GM12878 (cell line): Measurements from ENCODE around the gene RAB30. TPM values are rescaled to one million over a fixed set of nuclear protein-coding genes. Genes with fewer than 3 reads are reported as not detected.

Source experiments
- ATAC-seq: fragments of 200-7000 bp; cut with Tn5 transposase; 3 replicates; pipeline ENCODE4 v1.9.1; 2020; ENCODE audit warnings: mild to moderate bottlenecking, moderate library complexity
- BruUV-seq: library from RNA; stranded (reverse); fragments of 400-500 nt; replicated peaks from 2 replicates; lab custom pipeline; 2021; lab: Mats Ljungman, UMichigan
- CTCF ChIA-PET: fragments of 300-600 bp; sonication (Branson Sonifier 250); formaldehyde crosslinking; extraction: SDS; loops from one replicate; lab custom pipeline; 2021; ENCODE audit warnings: inconsistent platforms; lab: Yijun Ruan, JAX
- POLR2A ChIA-PET: fragments of 350-600 bp; formaldehyde crosslinking; extraction: SDS; loops from one replicate; lab custom pipeline; 2021; ENCODE audit warnings: inconsistent platforms; lab: Charles Lee
- RAD21 ChIA-PET: fragments of 300-600 bp; sonication (Branson Sonifier 250); formaldehyde crosslinking; loops from one replicate; lab custom pipeline; 2023; ENCODE audit warnings: antibody characterized with exemption; ENCODE audit not compliant: unreplicated experiment; lab: Charles Lee
- SMC1A ChIA-PET: fragments of 300-600 bp; sonication (Branson Sonifier 250); formaldehyde crosslinking; loops from one replicate; lab custom pipeline; 2023; ENCODE audit not compliant: unreplicated experiment, uncharacterized antibody; lab: Charles Lee
- DNase-seq: peaks from one replicate; pipeline ENCODE4 v3.0.0-alpha.2; 2011; ENCODE audit warnings: low read depth, low spot score
- FAIRE-seq: peaks from 3 replicates; lab custom pipeline; 2011; peaks lifted over from hg19 to GRCh38; lab: Jason Lieb, UNC
- H2AFZ ChIP-seq: 2 replicates; pipeline ENCODE4 v1.6.0; 2011; ENCODE audit warnings: low read depth, low read length, control low read depth; ENCODE audit not compliant: control insufficient read depth
- H3K27ac ChIP-seq: 2 replicates; pipeline ENCODE4 v1.5.1; 2011; ENCODE audit warnings: control low read depth; ENCODE audit not compliant: control insufficient read depth, insufficient read depth
- H3K27me3 ChIP-seq, 2 experiments: replicated peaks in 1 of 2; 2 replicates each; pipeline versions ENCODE4 v1.6.0 to v1.6.1; 2011; ENCODE audit warnings: low read length in 1 of 2; ENCODE audit not compliant: control insufficient read depth in 2 of 2, insufficient read depth in 2 of 2
- H3K36me3 ChIP-seq, 2 experiments: 2 replicates each; pipeline ENCODE4 v1.5.1; 2011; ENCODE audit warnings: low read length in 1 of 2; ENCODE audit not compliant: control insufficient read depth in 2 of 2, insufficient read depth in 2 of 2
- H3K4me1 ChIP-seq: 2 replicates; pipeline ENCODE4 v1.6.1; 2011; ENCODE audit warnings: mild to moderate bottlenecking, low read length, moderate library complexity, mixed read lengths; ENCODE audit not compliant: control insufficient read depth, insufficient read depth
- H3K4me2 ChIP-seq: 2 replicates; pipeline ENCODE4 v1.6.0; 2011; ENCODE audit warnings: control low read depth; ENCODE audit not compliant: control insufficient read depth, insufficient read depth
- H3K4me3 ChIP-seq: fragments of 200-600 bp; sonication (generic); 2 replicates; pipeline ENCODE4 v1.5.1; 2016
- H3K79me2 ChIP-seq: 2 replicates; pipeline ENCODE4 v1.6.0; 2011; ENCODE audit warnings: low read length; ENCODE audit not compliant: control insufficient read depth, insufficient read depth
- H3K9ac ChIP-seq: 2 replicates; pipeline ENCODE4 v1.8.0; 2011; ENCODE audit warnings: low read length, control low read depth, mixed read lengths; ENCODE audit not compliant: control insufficient read depth, insufficient read depth
- H3K9me3 ChIP-seq: replicated peaks from 3 replicates; pipeline ENCODE4 v1.5.1; 2011; ENCODE audit warnings: mild to moderate bottlenecking, low read length; ENCODE audit not compliant: control insufficient read depth, insufficient read depth
- H4K20me1 ChIP-seq: 2 replicates; pipeline ENCODE4 v1.6.0; 2011; ENCODE audit not compliant: control insufficient read depth, insufficient read depth
- FOS ChIP-seq: IDR thresholded peaks from 3 replicates; pipeline ENCODE4 v1.6.1; 2011; ENCODE audit warnings: borderline replicate concordance; ENCODE audit not compliant: insufficient read length; ENCODE audit errors: extremely low read depth
- SIN3A ChIP-seq: IDR thresholded peaks from 2 replicates; pipeline ENCODE4 v1.6.1; 2012; ENCODE audit warnings: low read depth, low read length, improper control_type of control experiment
- SMC3 ChIP-seq: IDR thresholded peaks from 2 replicates; pipeline ENCODE4 v1.6.1; 2011; ENCODE audit warnings: low read length, improper control_type of control experiment, borderline replicate concordance
- ZNF207 ChIP-seq: fragments of 450-650 bp; IDR thresholded peaks from 2 replicates; pipeline ENCODE4 v1.6.1; 2014; ENCODE audit warnings: antibody characterized with exemption, mild to moderate bottlenecking, borderline replicate concordance
- WGBS: methylation state at CpG from one replicate; pipeline ENCODE4 v1.1.6; 2016; ENCODE audit warnings: low lambda C conversion rate; ENCODE audit not compliant: insufficient replicate concordance, insufficient coverage; ENCODE audit errors: missing lambda C conversion rate; 5-methylcytosine and 5-hydroxymethylcytosine counted together
- in situ Hi-C: fragments of 300-500 bp; cut with MboI; formaldehyde crosslinking; loops from 9 replicates; pipeline ENCODE4 v1.14.3; 2018; ENCODE audit warnings: mixed read lengths
- intact Hi-C: fragments of 100-400 bp; cut with micrococcal nuclease; formaldehyde crosslinking; loops from one replicate; pipeline ENCODE4 v1.14.2; 2022; ENCODE audit not compliant: unreplicated experiment
- polyA plus RNA-seq, 11 experiments: library from polyadenylated mRNA; depleted of rRNA in 4 of 11; unstranded in 6 of 11; stranded (reverse) in 5 of 11; fragments of >200 nt; fragmentation: Nextera tagmentation in 4 of 11; fragmentation: Illumina TruSeq in 1 of 11; extraction: Ambion mirVana in 4 of 11; extraction: Trizol in 1 of 11; gene quantifications; 1 replicate in 1 of 11; 2 replicates in 10 of 11; pipeline versions ENCODE4 v1.2.1 to v1.2.3, GENCODE V29; 2011 to 2016; ENCODE audit warnings: inconsistent platforms in 2 of 11, missing spikeins in 2 of 11, low read depth in 1 of 11
- total RNA-seq, 4 experiments: library from RNA; depleted of rRNA in 3 of 4; stranded (reverse); fragments of >200 nt in 3 of 4; fragmentation: Illumina TruSeq in 1 of 4; extraction: Trizol in 1 of 4; gene quantifications; 2 replicates each; pipeline versions ENCODE4 v1.2.1 to v1.2.3, GENCODE V29; 2013 to 2021
- TF ChIP-seq, protein P1 (sequence below): fragments of 450-650 bp; formaldehyde crosslinking; IDR thresholded peaks from 2 replicates; pipeline ENCODE4 v1.4.0; 2022; ENCODE audit warnings: mild to moderate bottlenecking, moderate library complexity
- TF ChIP-seq, protein P2 (sequence below): fragments of 450-650 bp; formaldehyde crosslinking; IDR thresholded peaks from 2 replicates; pipeline ENCODE4 v1.4.0; 2020; ENCODE audit warnings: mild to moderate bottlenecking, moderate library complexity

Gene RAB30
- total and polyA plus RNA-seq, 10 of the 15 experiments (the other 5 are each of a cell fraction or from before 2014, with no cell fraction given), result 9.8 to 26.7 (median 19.2) TPM

- H3K9me3 ChIP-seq, result no peaks in the 10 kb centered on the region; the same call in 2 of the 3 replicates
- ChIA-PET CTCF (interaction anchor here (0.9 kb wide), 1 partner anchor 14 kb away, joined by 4 read pairs; no protein-coding TSS in a partner anchor), RAD21 (interaction anchor here (0.6 to 1.4 kb wide), 5 partner anchors 14 to 178 kb away, joined by 3 to 5 read pairs (median 3); partner anchors contain the start of gene RAB30), SMC1A (interaction anchor here (1.3 to 3.5 kb wide), 4 partner anchors 12 to 61 kb away, joined by 3 to 26 read pairs (median 6); no protein-coding TSS in a partner anchor), POLR2A (interaction anchor here (0.6 to 1.4 kb wide), 4 partner anchors 8 to 47 kb away, joined by 3 to 5 read pairs (median 4); no protein-coding TSS in a partner anchor)
- DNase-seq (no peak), FAIRE-seq (no peak), ATAC-seq (no peak)
- H3K4me3 ChIP-seq, result no peak overlapping the region
- no peak overlapping the region for H3K27ac ChIP-seq
- H3K27me3 ChIP-seq, result no peaks in the 10 kb centered on the region
- H4K20me1 ChIP-seq, result no peaks in the 10 kb centered on the region
- TF ChIP-seq SIN3A (no peak), FOS (no peak), ZNF207 (no peak), SMC3 (no peak)
- TF ChIP-seq, protein P1, sequence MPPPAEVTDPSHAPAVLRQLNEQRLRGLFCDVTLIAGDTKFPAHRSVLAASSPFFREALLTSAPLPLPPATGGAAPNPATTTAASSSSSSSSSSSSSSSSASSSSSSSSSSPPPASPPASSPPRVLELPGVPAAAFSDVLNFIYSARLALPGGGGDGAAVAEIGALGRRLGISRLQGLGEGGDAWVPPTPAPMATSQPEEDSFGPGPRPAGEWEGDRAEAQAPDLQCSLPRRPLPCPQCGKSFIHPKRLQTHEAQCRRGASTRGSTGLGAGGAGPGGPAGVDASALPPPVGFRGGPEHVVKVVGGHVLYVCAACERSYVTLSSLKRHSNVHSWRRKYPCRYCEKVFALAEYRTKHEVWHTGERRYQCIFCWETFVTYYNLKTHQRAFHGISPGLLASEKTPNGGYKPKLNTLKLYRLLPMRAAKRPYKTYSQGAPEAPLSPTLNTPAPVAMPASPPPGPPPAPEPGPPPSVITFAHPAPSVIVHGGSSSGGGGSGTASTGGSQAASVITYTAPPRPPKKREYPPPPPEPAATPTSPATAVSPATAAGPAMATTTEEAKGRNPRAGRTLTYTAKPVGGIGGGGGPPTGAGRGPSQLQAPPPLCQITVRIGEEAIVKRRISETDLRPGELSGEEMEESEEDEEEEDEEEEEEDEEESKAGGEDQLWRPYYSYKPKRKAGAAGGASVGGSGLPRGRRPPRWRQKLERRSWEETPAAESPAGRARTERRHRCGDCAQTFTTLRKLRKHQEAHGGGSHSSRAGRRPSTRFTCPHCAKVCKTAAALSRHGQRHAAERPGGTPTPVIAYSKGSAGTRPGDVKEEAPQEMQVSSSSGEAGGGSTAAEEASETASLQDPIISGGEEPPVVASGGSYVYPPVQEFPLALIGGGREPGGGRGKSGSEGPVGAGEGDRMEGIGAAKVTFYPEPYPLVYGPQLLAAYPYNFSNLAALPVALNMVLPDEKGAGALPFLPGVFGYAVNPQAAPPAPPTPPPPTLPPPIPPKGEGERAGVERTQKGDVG (CRISPR knock-in tag), result no peak
- TF ChIP-seq, protein P2, sequence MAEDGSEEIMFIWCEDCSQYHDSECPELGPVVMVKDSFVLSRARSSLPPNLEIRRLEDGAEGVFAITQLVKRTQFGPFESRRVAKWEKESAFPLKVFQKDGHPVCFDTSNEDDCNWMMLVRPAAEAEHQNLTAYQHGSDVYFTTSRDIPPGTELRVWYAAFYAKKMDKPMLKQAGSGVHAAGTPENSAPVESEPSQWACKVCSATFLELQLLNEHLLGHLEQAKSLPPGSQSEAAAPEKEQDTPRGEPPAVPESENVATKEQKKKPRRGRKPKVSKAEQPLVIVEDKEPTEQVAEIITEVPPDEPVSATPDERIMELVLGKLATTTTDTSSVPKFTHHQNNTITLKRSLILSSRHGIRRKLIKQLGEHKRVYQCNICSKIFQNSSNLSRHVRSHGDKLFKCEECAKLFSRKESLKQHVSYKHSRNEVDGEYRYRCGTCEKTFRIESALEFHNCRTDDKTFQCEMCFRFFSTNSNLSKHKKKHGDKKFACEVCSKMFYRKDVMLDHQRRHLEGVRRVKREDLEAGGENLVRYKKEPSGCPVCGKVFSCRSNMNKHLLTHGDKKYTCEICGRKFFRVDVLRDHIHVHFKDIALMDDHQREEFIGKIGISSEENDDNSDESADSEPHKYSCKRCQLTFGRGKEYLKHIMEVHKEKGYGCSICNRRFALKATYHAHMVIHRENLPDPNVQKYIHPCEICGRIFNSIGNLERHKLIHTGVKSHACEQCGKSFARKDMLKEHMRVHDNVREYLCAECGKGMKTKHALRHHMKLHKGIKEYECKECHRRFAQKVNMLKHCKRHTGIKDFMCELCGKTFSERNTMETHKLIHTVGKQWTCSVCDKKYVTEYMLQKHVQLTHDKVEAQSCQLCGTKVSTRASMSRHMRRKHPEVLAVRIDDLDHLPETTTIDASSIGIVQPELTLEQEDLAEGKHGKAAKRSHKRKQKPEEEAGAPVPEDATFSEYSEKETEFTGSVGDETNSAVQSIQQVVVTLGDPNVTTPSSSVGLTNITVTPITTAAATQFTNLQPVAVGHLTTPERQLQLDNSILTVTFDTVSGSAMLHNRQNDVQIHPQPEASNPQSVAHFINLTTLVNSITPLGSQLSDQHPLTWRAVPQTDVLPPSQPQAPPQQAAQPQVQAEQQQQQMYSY (CRISPR knock-in tag), result no peak
- intact Hi-C loops (no loop called here), in situ Hi-C loops (no loop called here)
- H3K4me2 ChIP-seq, result no peak overlapping the region
- no peak overlapping the region for H2AFZ ChIP-seq
- peaks cover 16% of the 10 kb centered on the region for H3K4me1 ChIP-seq
- no TSS peak for BruUV-seq
- H3K79me2 ChIP-seq, result no peaks in the 10 kb centered on the region; the same call in 1 of the 2 replicates
- 100% methylated on average over 2 of the region's 2 CpGs for WGBS
- H3K9ac ChIP-seq, result no peak overlapping the region
- peaks cover 3% of the 10 kb centered on the region in 2 experiments; a peak in 3 of 4 replicates for H3K36me3 ChIP-seq
Measured at GRCh38 chr11:83021780-83022125, 49.9 kb downstream of the RAB30 start.
